GM12891 (cell line): ENCODE results near the gene TPM1.

Source experiments
- PAX5 ChIP-seq: IDR thresholded peaks from 2 replicates; pipeline ENCODE4 v1.6.1; 2011; ENCODE audit warnings: low read length, moderate library complexity, mild to moderate bottlenecking; ENCODE audit not compliant: insufficient read depth, severe bottlenecking
- POLR2A ChIP-seq: IDR thresholded peaks from 2 replicates; pipeline ENCODE4 v1.6.1; 2011; ENCODE audit warnings: low read depth, low read length, control low read depth
- SPI1 ChIP-seq: IDR thresholded peaks from 2 replicates; pipeline ENCODE4 v1.6.1; 2011; ENCODE audit warnings: low read depth, low read length, control low read depth

- TF ChIP-seq SPI1 (no peak), POLR2A (no peak), PAX5 (no peak)
Observed at GRCh38 chr15:63035977-63036376, 6.6 kb upstream of the TPM1 start.
